GM15510 (cell line): Measurements from ENCODE around the gene FAM13A.

Experiments
- POLR2A ChIP-seq: IDR thresholded peaks from 3 replicates; pipeline ENCODE4 v1.6.1; 2011; ENCODE audit warnings: borderline replicate concordance; ENCODE audit not compliant: insufficient read length; ENCODE audit errors: extremely low read depth

FAM13A gene

GRCh38 chr4:88825931-88826330 is 231.1 kb downstream of the FAM13A start:
- TF ChIP-seq POLR2A, result no peak

GRCh38 chr4:88823058-88823919 is 233.7 kb downstream of the FAM13A start:
- no peak for TF ChIP-seq POLR2A

GRCh38 chr4:88822034-88822789 is 234.8 kb downstream of the FAM13A start:
- TF ChIP-seq POLR2A, result no peak

GRCh38 chr4:88821522-88821921 is 235.5 kb downstream of the FAM13A start:
- no peak for TF ChIP-seq POLR2A

- TF ChIP-seq POLR2A, result no peak
Observed at GRCh38 chr4:88820698-88821415, 236.1 kb downstream of the FAM13A start.

- no peak for TF ChIP-seq POLR2A
Observed at GRCh38 chr4:88819818-88820697, 236.9 kb downstream of the FAM13A start.

- TF ChIP-seq POLR2A, result no peak
Observed at GRCh38 chr4:88818631-88819470, 238.1 kb downstream of the FAM13A start.

- no peak for TF ChIP-seq POLR2A
Observed at GRCh38 chr4:88817740-88818139, 239.2 kb downstream of the FAM13A start.

GRCh38 chr4:88816360-88816759 is 240.6 kb downstream of the FAM13A start:
- no peak for TF ChIP-seq POLR2A

- no peak for TF ChIP-seq POLR2A
Observed at GRCh38 chr4:88814043-88814617, 242.9 kb downstream of the FAM13A start.

- no peak for TF ChIP-seq POLR2A
Observed at GRCh38 chr4:88813013-88813412, 244.0 kb downstream of the FAM13A start.

GRCh38 chr4:88812420-88812819 is 244.6 kb downstream of the FAM13A start:
- TF ChIP-seq POLR2A, result no peak

- no peak for TF ChIP-seq POLR2A
Observed at GRCh38 chr4:88811904-88812303, 245.1 kb downstream of the FAM13A start.
